ENCODE measurements around the gene MACIR. TPM values are rescaled to one million over a fixed set of nuclear protein-coding genes. Genes with fewer than 3 reads are reported as not detected.
"Not testable (repeated sequence)": the region's sequence is repeated elsewhere in the genome, so short reads cannot be mapped to it uniquely, and the experiment has no call there.

MACIR gene
- total RNA-seq, 1 donor, result 8.0 TPM

DNA sequence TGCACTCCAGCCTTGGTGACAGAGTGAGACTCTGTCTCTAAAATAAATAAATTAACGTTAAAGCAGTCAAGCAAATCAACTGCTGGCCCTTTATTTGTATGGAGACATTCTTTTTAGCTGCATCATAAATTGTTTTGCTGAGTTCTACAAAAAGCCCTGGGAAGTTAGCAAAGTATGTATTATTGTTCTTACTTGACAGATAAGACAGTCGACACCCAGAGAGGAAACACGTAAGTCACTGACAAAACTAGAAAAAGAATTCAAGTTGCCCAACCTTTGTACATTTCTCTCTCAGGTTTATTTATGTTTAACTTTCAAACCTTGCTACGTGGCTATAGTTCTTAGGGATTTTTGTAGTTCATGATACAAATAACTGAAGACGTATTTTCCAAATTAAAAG is 40.4 kb upstream of the MACIR start:
- Histone ChIP-seq H3K9me3 (ENCODE audit: low read depth, low read length) (no peaks in the 10 kb centered on the region), H3K4me2 (ENCODE audit: insufficient read depth, low read length) (no peak overlapping the region), H3K4me1 (ENCODE audit: insufficient read depth, low read length) (no peaks in the 10 kb centered on the region), H3K79me2 (ENCODE audit: insufficient read depth, low read length) (no peaks in the 10 kb centered on the region), H2AFZ (ENCODE audit: low read length) (no peak overlapping the region), H3K4me3 (ENCODE audit: insufficient read depth, low read length) (no peak overlapping the region), H4K20me1 (ENCODE audit: insufficient read depth, low read length) (no peaks in the 10 kb centered on the region), H3K27me3 (ENCODE audit: insufficient read depth, low read length) (no peaks in the 10 kb centered on the region), H3K36me3 (ENCODE audit: insufficient read depth, low read length) (no peaks in the 10 kb centered on the region), H3K27ac (ENCODE audit: low read depth, low read length) (peak overlapping the region; percentile 34)
- DNase-seq (ENCODE audit: insufficient read length, low spot score, missing footprints), result peak; percentile 46
- TF ChIP-seq, protein P1, sequence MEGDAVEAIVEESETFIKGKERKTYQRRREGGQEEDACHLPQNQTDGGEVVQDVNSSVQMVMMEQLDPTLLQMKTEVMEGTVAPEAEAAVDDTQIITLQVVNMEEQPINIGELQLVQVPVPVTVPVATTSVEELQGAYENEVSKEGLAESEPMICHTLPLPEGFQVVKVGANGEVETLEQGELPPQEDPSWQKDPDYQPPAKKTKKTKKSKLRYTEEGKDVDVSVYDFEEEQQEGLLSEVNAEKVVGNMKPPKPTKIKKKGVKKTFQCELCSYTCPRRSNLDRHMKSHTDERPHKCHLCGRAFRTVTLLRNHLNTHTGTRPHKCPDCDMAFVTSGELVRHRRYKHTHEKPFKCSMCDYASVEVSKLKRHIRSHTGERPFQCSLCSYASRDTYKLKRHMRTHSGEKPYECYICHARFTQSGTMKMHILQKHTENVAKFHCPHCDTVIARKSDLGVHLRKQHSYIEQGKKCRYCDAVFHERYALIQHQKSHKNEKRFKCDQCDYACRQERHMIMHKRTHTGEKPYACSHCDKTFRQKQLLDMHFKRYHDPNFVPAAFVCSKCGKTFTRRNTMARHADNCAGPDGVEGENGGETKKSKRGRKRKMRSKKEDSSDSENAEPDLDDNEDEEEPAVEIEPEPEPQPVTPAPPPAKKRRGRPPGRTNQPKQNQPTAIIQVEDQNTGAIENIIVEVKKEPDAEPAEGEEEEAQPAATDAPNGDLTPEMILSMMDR (IDR thresholded peaks at IDR 0.05; ENCODE audit: extremely low read depth, low read depth, low read length), result no peak

DNA sequence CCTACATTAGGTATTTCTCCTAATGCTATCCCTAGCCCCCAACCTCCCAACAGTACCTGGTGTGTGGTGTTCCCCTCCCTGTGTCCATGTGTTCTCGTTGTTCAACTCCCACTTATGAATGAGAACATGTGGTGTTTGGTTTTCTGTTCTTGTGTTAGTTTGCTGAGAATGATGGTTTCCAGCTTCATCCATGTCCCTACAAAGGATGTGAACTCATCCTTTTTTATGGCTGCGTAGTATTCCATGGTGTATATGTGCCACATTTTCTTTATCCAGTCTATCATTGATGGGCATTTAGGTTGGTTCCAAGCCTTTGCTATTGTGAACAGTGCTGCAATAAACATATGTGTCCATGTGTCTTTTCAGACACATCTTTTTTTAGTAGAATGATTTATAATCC is 39.5 kb upstream of the MACIR start:
- DNase-seq (ENCODE audit: insufficient read length, low spot score, missing footprints); H3K27ac ChIP-seq (ENCODE audit: low read depth, low read length): not testable (repeated sequence)

GRCh38 chr5:103223031-103223955 is 35.3 kb upstream of the MACIR start:
- Histone ChIP-seq H4K20me1 (ENCODE audit: insufficient read depth, low read length) (no peaks in the 10 kb centered on the region), H3K79me2 (ENCODE audit: insufficient read depth, low read length) (no peaks in the 10 kb centered on the region), H2AFZ (ENCODE audit: low read length) (no peak overlapping the region), H3K27me3 (ENCODE audit: insufficient read depth, low read length) (no peaks in the 10 kb centered on the region), H3K36me3 (ENCODE audit: insufficient read depth, low read length) (no peaks in the 10 kb centered on the region), H3K4me1 (ENCODE audit: insufficient read depth, low read length) (no peaks in the 10 kb centered on the region), H3K4me2 (ENCODE audit: insufficient read depth, low read length) (no peak overlapping the region), H3K4me3 (ENCODE audit: insufficient read depth, low read length) (no peak overlapping the region), H3K27ac (ENCODE audit: low read depth, low read length) (no peak overlapping the region), H3K9me3 (ENCODE audit: low read depth, low read length) (no peaks in the 10 kb centered on the region)
- TF ChIP-seq, protein P1 (IDR thresholded peaks at IDR 0.05; ENCODE audit: extremely low read depth, low read depth, low read length), result no peak
- no peak for DNase-seq (ENCODE audit: insufficient read length, low spot score, missing footprints)

More for the DNA sequence above, 39.5 kb upstream of the MACIR start:
- not testable (repeated sequence) for H3K36me3 ChIP-seq (ENCODE audit: insufficient read depth, low read length); H3K9me3 ChIP-seq (ENCODE audit: low read depth, low read length); H3K4me2 ChIP-seq (ENCODE audit: insufficient read depth, low read length); H2AFZ ChIP-seq (ENCODE audit: low read length); H4K20me1 ChIP-seq (ENCODE audit: insufficient read depth, low read length); H3K4me3 ChIP-seq (ENCODE audit: insufficient read depth, low read length); H3K4me1 ChIP-seq (ENCODE audit: insufficient read depth, low read length); H3K27me3 ChIP-seq (ENCODE audit: insufficient read depth, low read length); H3K79me2 ChIP-seq (ENCODE audit: insufficient read depth, low read length)

DNA sequence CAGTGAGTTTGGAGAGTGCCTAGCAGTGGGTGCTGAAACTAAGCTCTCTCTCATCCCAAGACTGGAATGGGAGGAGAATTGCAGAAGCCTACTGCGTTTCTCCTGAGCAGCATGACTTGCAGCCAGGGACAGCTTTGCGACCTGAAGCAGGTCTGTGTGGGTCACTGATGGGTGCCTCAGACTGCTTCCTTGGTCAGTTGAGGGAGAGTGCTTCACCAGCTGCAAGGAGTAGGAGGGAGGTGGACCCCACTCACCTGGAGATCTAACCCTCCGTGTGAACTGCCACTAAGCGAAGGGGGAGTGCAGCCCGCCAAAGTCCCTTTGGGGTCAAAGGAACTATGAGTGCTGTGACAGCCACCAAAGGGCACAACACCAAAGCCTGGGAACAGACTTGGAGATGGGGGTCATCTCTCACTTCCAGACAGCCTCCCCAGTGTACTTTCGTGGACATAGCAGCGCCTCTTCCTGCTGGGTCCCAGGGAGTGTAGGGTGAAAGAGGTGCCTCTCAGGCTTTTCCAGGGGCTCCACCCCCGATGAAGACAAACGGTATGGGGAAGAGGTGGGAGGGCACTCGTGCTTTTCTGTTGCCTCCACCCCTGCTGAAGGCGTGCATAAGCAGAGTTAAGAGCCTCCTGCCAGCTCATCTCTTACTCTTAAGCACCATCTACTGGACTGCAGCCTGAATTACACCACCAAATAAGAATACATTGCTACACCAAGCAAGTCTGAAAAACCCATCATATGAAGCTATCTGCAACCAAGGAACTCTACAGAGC is 34.3 kb upstream of the MACIR start:
- H3K9me3 ChIP-seq (ENCODE audit: low read depth, low read length), result no peaks in the 10 kb centered on the region
- H3K4me2 ChIP-seq (ENCODE audit: insufficient read depth, low read length), result peak overlapping the region; percentile 63
- no peaks in the 10 kb centered on the region for H3K36me3 ChIP-seq (ENCODE audit: insufficient read depth, low read length)
- peak overlapping the region; percentile 69 for H2AFZ ChIP-seq (ENCODE audit: low read length)
- TF ChIP-seq, protein P1 (IDR thresholded peaks at IDR 0.05; ENCODE audit: extremely low read depth, low read depth, low read length), result peak; percentile 79
- no peak overlapping the region for H3K27ac ChIP-seq (ENCODE audit: low read depth, low read length)
- H3K4me3 ChIP-seq (ENCODE audit: insufficient read depth, low read length), result peak overlapping the region; percentile 24
- H3K79me2 ChIP-seq (ENCODE audit: insufficient read depth, low read length), result no peaks in the 10 kb centered on the region
- H3K4me1 ChIP-seq (ENCODE audit: insufficient read depth, low read length), result no peaks in the 10 kb centered on the region
- H3K27me3 ChIP-seq (ENCODE audit: insufficient read depth, low read length), result no peaks in the 10 kb centered on the region
- no peaks in the 10 kb centered on the region for H4K20me1 ChIP-seq (ENCODE audit: insufficient read depth, low read length)
- DNase-seq (ENCODE audit: insufficient read length, low spot score, missing footprints), result peak; percentile 72
